Brain microvascular endothelial cell (primary cell): ENCODE data around the gene HOXC4.

Source experiments
- DNase-seq: peaks from one replicate; pipeline ENCODE4 v3.0.0-alpha.2; 2020
- H3K27ac ChIP-seq: fragments of 250-450 bp; sonication (Bioruptor Pico); 2 replicates; pipeline ENCODE4 v1.5.1; 2020; ENCODE audit warnings: mild to moderate bottlenecking, moderate library complexity
- H3K27me3 ChIP-seq: fragments of 250-450 bp; sonication (Bioruptor Pico); replicated peaks from 2 replicates; pipeline ENCODE4 v1.5.1; 2020; ENCODE audit warnings: mild to moderate bottlenecking
- H3K36me3 ChIP-seq: fragments of 250-450 bp; sonication (Bioruptor Pico); replicated peaks from 2 replicates; pipeline ENCODE4 v1.5.1; 2020; ENCODE audit warnings: mild to moderate bottlenecking
- H3K4me3 ChIP-seq: 2 replicates; pipeline ENCODE4 v1.5.1; 2011; ENCODE audit warnings: low read depth, mild to moderate bottlenecking, control low read depth, low read length, moderate library complexity
- CTCF ChIP-seq: IDR thresholded peaks from 2 replicates; pipeline ENCODE4 v1.5.1; 2011; ENCODE audit warnings: low read depth, mild to moderate bottlenecking, moderate library complexity, low read length, control low read depth, inconsistent platforms; ENCODE audit errors: missing control alignments
- in situ Hi-C: cut with HindIII; loops from 2 replicates; pipeline ENCODE4 v1.10.0; 2017; ENCODE audit warnings: low sequenced_read_pairs, low pct_ligation_motif_present

HOXC4 gene

GRCh38 chr12:54042970-54043853 is 10.4 kb upstream of the HOXC4 start:
- DNase-seq = no peak
- no peak overlapping the region for H3K4me3 ChIP-seq
- no peak overlapping the region for H3K27ac ChIP-seq
- in situ Hi-C loops = no loop called here
- H3K36me3 ChIP-seq = no peaks in the 10 kb centered on the region
- TF ChIP-seq CTCF = no peak
- peaks cover 77% of the 10 kb centered on the region for H3K27me3 ChIP-seq

- DNase-seq = no peak
- in situ Hi-C loops = no loop called here
- Histone ChIP-seq H3K36me3 (no peaks in the 10 kb centered on the region), H3K27ac (no peak overlapping the region), H3K27me3 (peaks cover 75% of the 10 kb centered on the region), H3K4me3 (no peak overlapping the region)
- no peak for TF ChIP-seq CTCF
These were observed 9.1 kb upstream of the HOXC4 start for GRCh38 chr12:54044425-54045103.

- in situ Hi-C loops = no loop called here
- DNase-seq = no peak
These were observed 8.2 kb upstream of the HOXC4 start for GRCh38 chr12:54045401-54045800.

GRCh38 chr12:54045868-54046521 is 7.6 kb upstream of the HOXC4 start:
- Histone ChIP-seq H3K27me3 (peaks cover 77% of the 10 kb centered on the region), H3K27ac (no peak overlapping the region), H3K36me3 (no peaks in the 10 kb centered on the region), H3K4me3 (no peak overlapping the region)
- DNase-seq = no peak
- no peak for TF ChIP-seq CTCF
- in situ Hi-C loops = no loop called here

More at GRCh38 chr12:54045401-54045800, 8.2 kb upstream of the HOXC4 start:
- no peaks in the 10 kb centered on the region for H3K36me3 ChIP-seq
- no peak overlapping the region for H3K4me3 ChIP-seq
- H3K27ac ChIP-seq = no peak overlapping the region
- peaks cover 75% of the 10 kb centered on the region for H3K27me3 ChIP-seq
- no peak for TF ChIP-seq CTCF

GRCh38 chr12:54046809-54047159 is 6.9 kb upstream of the HOXC4 start:
- TF ChIP-seq CTCF = no peak
- H3K27ac ChIP-seq = no peak overlapping the region
- peaks cover 85% of the 10 kb centered on the region for H3K27me3 ChIP-seq
- no peak overlapping the region for H3K4me3 ChIP-seq
- DNase-seq = no peak
- in situ Hi-C loops = no loop called here
- no peaks in the 10 kb centered on the region for H3K36me3 ChIP-seq
